Progenitor cell of endocrine pancreas (in vitro differentiated cells): Measurements from ENCODE around the gene WDR90. TPM values are rescaled to one million over a fixed set of nuclear protein-coding genes. Genes with fewer than 3 reads are reported as not detected.

Experiments used
- DNase-seq: peaks from one replicate; pipeline ENCODE4 v3.0.0; 2021; ENCODE audit warnings: low spot score; ENCODE audit not compliant: unreplicated experiment
- H3K27ac Mint-ChIP-seq: 2 replicates; pipeline ENCODE4 v1.8.0; 2021; ENCODE audit warnings: mild to moderate bottlenecking, moderate library complexity, mixed read lengths
- H3K27me3 Mint-ChIP-seq: 2 replicates; pipeline ENCODE4 v1.8.0; 2021; ENCODE audit warnings: mixed read lengths
- H3K36me3 Mint-ChIP-seq: 2 replicates; pipeline ENCODE4 v1.8.0; 2022; ENCODE audit warnings: mixed read lengths; ENCODE audit not compliant: insufficient read depth
- H3K4me1 Mint-ChIP-seq: 2 replicates; pipeline ENCODE4 v1.8.0; 2021; ENCODE audit warnings: low read depth, mixed read lengths
- H3K4me3 Mint-ChIP-seq: 2 replicates; pipeline ENCODE4 v1.8.0; 2021; ENCODE audit warnings: low read depth, mild to moderate bottlenecking, moderate library complexity, mixed read lengths
- H3K9me3 Mint-ChIP-seq: 2 replicates; pipeline ENCODE4 v1.8.0; 2021; ENCODE audit warnings: low read depth, mixed read lengths
- CTCF ChIP-seq: fragments of 200-600 bp; sonication (generic); IDR thresholded peaks from one replicate; pipeline ENCODE4 v1.5.0; 2021; ENCODE audit warnings: antibody characterized with exemption, mild to moderate bottlenecking; ENCODE audit not compliant: unreplicated experiment
- total RNA-seq: library from RNA; stranded (reverse); gene quantifications from 2 replicates; pipeline ENCODE4 v1.2.1, GENCODE V29; 2021

WDR90 gene
- total RNA-seq, 1 donor from 2014 or later: 109 TPM

- H3K9me3 Mint-ChIP-seq: no peaks in the 10 kb centered on the region
- TF ChIP-seq CTCF: no peak
- H3K4me3 Mint-ChIP-seq: no peak overlapping the region
- H3K27me3 Mint-ChIP-seq: peaks cover 51% of the 10 kb centered on the region
- H3K4me1 Mint-ChIP-seq: no peaks in the 10 kb centered on the region
- no peak for DNase-seq
- no peaks in the 10 kb centered on the region for H3K36me3 Mint-ChIP-seq
- no peak overlapping the region for H3K27ac Mint-ChIP-seq
Observed at GRCh38 chr16:708019-708418, 58.9 kb downstream of the WDR90 start.

- Mint-ChIP-seq H3K9me3 (no peaks in the 10 kb centered on the region), H3K4me3 (no peak overlapping the region), H3K4me1 (no peaks in the 10 kb centered on the region), H3K27me3 (peaks cover 45% of the 10 kb centered on the region), H3K27ac (no peak overlapping the region), H3K36me3 (no peaks in the 10 kb centered on the region)
- DNase-seq: no peak
- TF ChIP-seq CTCF: no peak
Observed at GRCh38 chr16:708959-709358, 59.8 kb downstream of the WDR90 start.

- H3K36me3 Mint-ChIP-seq: no peaks in the 10 kb centered on the region
- no peaks in the 10 kb centered on the region for H3K9me3 Mint-ChIP-seq
- H3K4me3 Mint-ChIP-seq: no peak overlapping the region
- H3K27me3 Mint-ChIP-seq: peaks cover 40% of the 10 kb centered on the region
- no peak for DNase-seq
- no peak for TF ChIP-seq CTCF
- H3K4me1 Mint-ChIP-seq: no peaks in the 10 kb centered on the region
- no peak overlapping the region for H3K27ac Mint-ChIP-seq
Observed at GRCh38 chr16:709566-710499, 60.7 kb downstream of the WDR90 start.

- no peaks in the 10 kb centered on the region for H3K4me1 Mint-ChIP-seq
- H3K9me3 Mint-ChIP-seq: no peaks in the 10 kb centered on the region
- no peak overlapping the region for H3K4me3 Mint-ChIP-seq
- H3K27me3 Mint-ChIP-seq: peaks cover 40% of the 10 kb centered on the region
- TF ChIP-seq CTCF: no peak
- H3K36me3 Mint-ChIP-seq: no peaks in the 10 kb centered on the region
- no peak overlapping the region for H3K27ac Mint-ChIP-seq
- no peak for DNase-seq
Observed at GRCh38 chr16:710500-711075, 61.4 kb downstream of the WDR90 start.

- H3K4me1 Mint-ChIP-seq: no peaks in the 10 kb centered on the region
- H3K27me3 Mint-ChIP-seq: peaks cover 40% of the 10 kb centered on the region
- no peak overlapping the region for H3K4me3 Mint-ChIP-seq
- H3K27ac Mint-ChIP-seq: no peak overlapping the region
- H3K36me3 Mint-ChIP-seq: no peaks in the 10 kb centered on the region
- TF ChIP-seq CTCF: no peak
- DNase-seq: no peak
- no peaks in the 10 kb centered on the region for H3K9me3 Mint-ChIP-seq
Observed at GRCh38 chr16:711084-711483, 61.9 kb downstream of the WDR90 start.
